AG04450 (cell line): ENCODE data around the gene SDSL. TPM values are rescaled to one million over a fixed set of nuclear protein-coding genes. Genes with fewer than 3 reads are reported as not detected.

Source experiments
- polyA plus RNA-seq: library from polyadenylated mRNA; depleted of rRNA; stranded (reverse); fragments of >200 nt; gene quantifications from 2 replicates; pipeline ENCODE4 v1.2.3, GENCODE V29; 2011; rRNA removed

Gene SDSL
- polyA plus RNA-seq, 1 experiment: 10.0 TPM

Other genes with a start within 250 kb of the SDSL start
- 26.9 and 32.1 TPM in 2 replicates for gene DDX54, start 236.9 kb upstream of the SDSL start, polyA plus RNA-seq
- gene RITA1, start 236.7 kb upstream of the SDSL start, polyA plus RNA-seq: 9.0 and 11.3 TPM in 2 replicates
- gene TPCN1, start 200.9 kb upstream of the SDSL start, polyA plus RNA-seq: 10.9 and 11.9 TPM in 2 replicates
- 12.1 and 17.2 TPM in 2 replicates for gene SLC8B1, start 87.3 kb upstream of the SDSL start, polyA plus RNA-seq
- gene PLBD2, start 63.8 kb upstream of the SDSL start, polyA plus RNA-seq: 16.0 and 32.7 TPM in 2 replicates
- not detected in 2 replicates for gene SDS, start 18.5 kb upstream of the SDSL start, polyA plus RNA-seq
- not detected in 2 replicates for gene LHX5, start 49.5 kb downstream of the SDSL start, polyA plus RNA-seq